Measurements from ENCODE around the gene SLC16A13.

- TF ChIP-seq CTCF (conservative IDR thresholded peaks at IDR 0.05 in 1 of 2, IDR thresholded peaks at IDR 0.05 in 1 of 2; ENCODE audit: low read depth in 1 of 2, low read length in 2 of 2), result peak; percentile 77
- no peak for TF ChIP-seq EZH2 (IDR thresholded peaks at IDR 0.05; ENCODE audit: low read length, missing control alignments)
Observed at GRCh38 chr17:7045492-7046126, 9.8 kb downstream of the SLC16A13 start.
